Mesenchymal stem cell (in vitro differentiated cells and primary cell): ENCODE measurements around the gene C2.
A peak's percentile ranks its signal among the peaks of the same experiment; 100 is the strongest.
"Not testable (repeated sequence)": the region's sequence is repeated elsewhere in the genome, so short reads cannot be mapped to it uniquely, and the experiment has no call there.

ENCODE experiments used
- DNase-seq: peaks from one replicate; pipeline ENCODE4 v3.0.0-alpha.2; 2013
- H2AFZ ChIP-seq: one replicate; pipeline ENCODE4 v1.6.1; 2013; ENCODE audit warnings: low read depth, mild to moderate bottlenecking, control low read depth, inconsistent platforms, low read length, moderate library complexity
- H2AK5ac ChIP-seq: 2 replicates; pipeline ENCODE4 v1.6.1; 2013; ENCODE audit warnings: low read length, moderate library complexity, mild to moderate bottlenecking, inconsistent platforms; ENCODE audit not compliant: severe bottlenecking
- H2BK120ac ChIP-seq: one replicate; pipeline ENCODE4 v1.6.1; 2013; ENCODE audit warnings: low read depth, mild to moderate bottlenecking, inconsistent platforms, low read length, moderate library complexity
- H2BK12ac ChIP-seq, 2 experiments: one replicate each; pipeline ENCODE4 v1.6.1; 2013; ENCODE audit warnings: inconsistent platforms in 2 of 2, low read length in 2 of 2, mild to moderate bottlenecking in 2 of 2, moderate library complexity in 2 of 2, control low read depth in 1 of 2
- H2BK15ac ChIP-seq: one replicate; pipeline ENCODE4 v1.6.1; 2013; ENCODE audit warnings: mild to moderate bottlenecking, low read depth, inconsistent platforms; ENCODE audit not compliant: poor library complexity, severe bottlenecking
- H2BK5ac ChIP-seq: 2 replicates; pipeline ENCODE4 v1.6.1; 2013; ENCODE audit warnings: low read depth, mild to moderate bottlenecking, low read length, control low read depth, inconsistent platforms; ENCODE audit not compliant: poor library complexity, severe bottlenecking
- H3K14ac ChIP-seq, 2 experiments: one replicate each; pipeline ENCODE4 v1.6.1; 2013; ENCODE audit warnings: inconsistent platforms in 2 of 2, low read length in 2 of 2, control low read depth in 1 of 2, mild to moderate bottlenecking in 1 of 2, moderate library complexity in 1 of 2
- H3K18ac ChIP-seq, 2 experiments: one replicate each; pipeline ENCODE4 v1.6.1; 2013; ENCODE audit warnings: inconsistent platforms in 2 of 2, low read length in 2 of 2, control low read depth in 1 of 2, low read depth in 1 of 2, mild to moderate bottlenecking in 1 of 2
- H3K23ac ChIP-seq, 2 experiments: one replicate each; pipeline ENCODE4 v1.6.1; 2013; ENCODE audit warnings: inconsistent platforms in 2 of 2, low read length in 2 of 2, mild to moderate bottlenecking in 2 of 2, moderate library complexity in 2 of 2, control low read depth in 1 of 2
- H3K27ac ChIP-seq: 2 replicates; pipeline ENCODE4 v1.5.1; 2013; ENCODE audit warnings: mild to moderate bottlenecking, moderate library complexity, low read length, control low read depth, inconsistent platforms; ENCODE audit not compliant: poor library complexity, severe bottlenecking
- H3K27me3 ChIP-seq, 2 experiments: 2 replicates each; pipeline versions ENCODE4 v1.6.1 to v1.7.0; 2013; ENCODE audit warnings: low read length in 2 of 2, mild to moderate bottlenecking in 2 of 2, moderate library complexity in 2 of 2, control low read depth in 1 of 2, inconsistent platforms in 1 of 2; ENCODE audit not compliant: control insufficient read depth in 1 of 2, insufficient read depth in 1 of 2
- H3K36me3 ChIP-seq, 2 experiments: 2 replicates each; pipeline versions ENCODE4 v1.6.1 to v1.7.0; 2013; ENCODE audit warnings: low read length in 2 of 2, control low read depth in 1 of 2, inconsistent platforms in 1 of 2, low read depth in 1 of 2, mild to moderate bottlenecking in 1 of 2; ENCODE audit not compliant: insufficient read depth in 2 of 2, control insufficient read depth in 1 of 2
- H3K4ac ChIP-seq, 2 experiments: one replicate each; pipeline ENCODE4 v1.6.1; 2013; ENCODE audit warnings: inconsistent platforms in 2 of 2, low read length in 2 of 2, mild to moderate bottlenecking in 2 of 2, moderate library complexity in 2 of 2, control low read depth in 1 of 2, low read depth in 1 of 2
- H3K4me1 ChIP-seq: 2 replicates; pipeline ENCODE4 v1.6.1; 2013; ENCODE audit warnings: low read depth, low read length, control low read depth; ENCODE audit not compliant: control insufficient read depth, insufficient read depth
- H3K4me2 ChIP-seq: 2 replicates; pipeline ENCODE4 v1.6.1; 2013; ENCODE audit warnings: low read length, mild to moderate bottlenecking, inconsistent platforms; ENCODE audit not compliant: poor library complexity, severe bottlenecking
- H3K4me3 ChIP-seq, 2 experiments: 2 replicates each; pipeline versions ENCODE4 v1.5.1 to v1.7.0; 2013; ENCODE audit warnings: low read length in 2 of 2, mild to moderate bottlenecking in 2 of 2, control low read depth in 1 of 2, low read depth in 1 of 2; ENCODE audit not compliant: insufficient read depth in 1 of 2
- H3K79me1 ChIP-seq: replicated peaks from 2 replicates; pipeline ENCODE4 v1.6.1; 2013; ENCODE audit warnings: mild to moderate bottlenecking, control low read depth, low read length, inconsistent platforms; ENCODE audit not compliant: poor library complexity, severe bottlenecking
- H3K9ac ChIP-seq: 2 replicates; pipeline ENCODE4 v1.7.0; 2013; ENCODE audit warnings: mild to moderate bottlenecking, low read length, moderate library complexity
- H3K9me3 ChIP-seq: 2 replicates; pipeline ENCODE4 v1.7.0; 2013; ENCODE audit warnings: mild to moderate bottlenecking, low read length; ENCODE audit not compliant: control insufficient read depth
- H4K8ac ChIP-seq: one replicate; pipeline ENCODE4 v1.6.1; 2013; ENCODE audit warnings: inconsistent platforms, mild to moderate bottlenecking, low read length, moderate library complexity
- H4K91ac ChIP-seq: one replicate; pipeline ENCODE4 v1.6.1; 2013; ENCODE audit warnings: mild to moderate bottlenecking, low read length, inconsistent platforms
- WGBS: methylation state at CpG from one replicate; pipeline ENCODE4 v1.1.7; 2013; ENCODE audit warnings: mixed read lengths; 5-methylcytosine and 5-hydroxymethylcytosine counted together

C2 gene

GRCh38 chr6:31972709-31973350 is 45.3 kb downstream of the C2 start:
- Histone ChIP-seq H3K9me3 (no peaks in the 10 kb centered on the region), H2AFZ (peak overlapping the region; percentile 89), H4K91ac (peak overlapping the region; percentile 92), H2BK120ac (peak overlapping the region; percentile 76), H3K4me2 (peak overlapping the region; percentile 92), H3K4me1 (peaks cover 32% of the 10 kb centered on the region), H3K27ac (peak overlapping the region; percentile 92), H3K4ac (peak overlapping the region; percentile 50 to 64), H3K4me3 (peak overlapping the region; percentile 92), H3K27me3 (no peaks in the 10 kb centered on the region), H3K23ac (peak overlapping the region in 1 of 2 experiments; percentile 65), H4K8ac (peak overlapping the region; percentile 95), H3K18ac (peak overlapping the region; percentile 86 to 98), H3K14ac (peak overlapping the region in 1 of 2 experiments; percentile 78), H2AK5ac (peak overlapping the region; percentile 17), H2BK15ac (peak overlapping the region; percentile 26), H3K9ac (peak overlapping the region; percentile 99), H2BK12ac (peak overlapping the region; percentile 1 to 8), H2BK5ac (no peak overlapping the region), H3K79me1 (peaks cover 21% of the 10 kb centered on the region), H3K36me3 (peaks cover 36 to 40% of the 10 kb centered on the region in 2 experiments)
- 22% methylated on average over 17 of the region's 19 CpGs for WGBS
- DNase-seq: peak; percentile 86

GRCh38 chr6:31976065-31976464 is 48.5 kb downstream of the C2 start:
- H4K8ac ChIP-seq, H3K9me3 ChIP-seq, H3K14ac ChIP-seq, H2BK12ac ChIP-seq, H3K18ac ChIP-seq, H3K27ac ChIP-seq, H2BK15ac ChIP-seq, H2BK120ac ChIP-seq, H2AK5ac ChIP-seq, H3K4me2 ChIP-seq, H2AFZ ChIP-seq, DNase-seq, H4K91ac ChIP-seq, H3K27me3 ChIP-seq, H2BK5ac ChIP-seq, H3K4ac ChIP-seq, H3K4me3 ChIP-seq, H3K23ac ChIP-seq, H3K9ac ChIP-seq: not testable (repeated sequence)
- Histone ChIP-seq H3K36me3 (peaks cover 19 to 26% of the 10 kb centered on the region in 2 experiments), H3K79me1 (peaks cover 16% of the 10 kb centered on the region), H3K4me1 (peaks cover 12% of the 10 kb centered on the region)
- WGBS: 98% methylated on average over 11 of the region's 30 CpGs

- Histone ChIP-seq H4K91ac (no peak overlapping the region), H2AK5ac (no peak overlapping the region), H3K9me3 (no peaks in the 10 kb centered on the region), H2BK120ac (no peak overlapping the region), H3K14ac (no peak overlapping the region), H3K27me3 (no peaks in the 10 kb centered on the region), H3K4me3 (no peak overlapping the region), H3K4me1 (peaks cover 2% of the 10 kb centered on the region), H3K23ac (no peak overlapping the region), H2AFZ (no peak overlapping the region), H3K9ac (no peak overlapping the region), H3K18ac (no peak overlapping the region), H3K79me1 (peaks cover 11% of the 10 kb centered on the region), H2BK5ac (no peak overlapping the region), H3K36me3 (peaks cover 19 to 26% of the 10 kb centered on the region in 2 experiments), H3K4me2 (no peak overlapping the region), H2BK12ac (no peak overlapping the region), H4K8ac (no peak overlapping the region), H3K27ac (no peak overlapping the region), H3K4ac (no peak overlapping the region), H2BK15ac (no peak overlapping the region)
- no peak for DNase-seq
- WGBS: 98% methylated on average over 12 of the region's 12 CpGs
Measured at GRCh38 chr6:31977816-31978431, 50.4 kb downstream of the C2 start.

- no peak overlapping the region for H3K4ac ChIP-seq
- no peak overlapping the region for H3K18ac ChIP-seq
- DNase-seq: no peak
- no peak overlapping the region for H2BK12ac ChIP-seq
- H2AK5ac ChIP-seq: no peak overlapping the region
- no peak overlapping the region for H3K14ac ChIP-seq
- H3K4me1 ChIP-seq: no peaks in the 10 kb centered on the region
- no peak overlapping the region for H2AFZ ChIP-seq
- H3K23ac ChIP-seq: no peak overlapping the region
- no peak overlapping the region for H3K4me3 ChIP-seq
- no peak overlapping the region for H2BK120ac ChIP-seq
- peaks cover 6% of the 10 kb centered on the region for H3K79me1 ChIP-seq
- H3K9ac ChIP-seq: no peak overlapping the region
- no peak overlapping the region for H2BK5ac ChIP-seq
- H3K4me2 ChIP-seq: no peak overlapping the region
- H2BK15ac ChIP-seq: no peak overlapping the region
- no peaks in the 10 kb centered on the region for H3K27me3 ChIP-seq
- H3K36me3 ChIP-seq: peaks cover 19 to 22% of the 10 kb centered on the region in 2 experiments
- no peak overlapping the region for H3K27ac ChIP-seq
- H4K91ac ChIP-seq: no peak overlapping the region
- no peaks in the 10 kb centered on the region for H3K9me3 ChIP-seq
- WGBS: 100% methylated on average over 4 of the region's 5 CpGs
- no peak overlapping the region for H4K8ac ChIP-seq
Measured at GRCh38 chr6:31978831-31979230, 51.3 kb downstream of the C2 start.
